K562 (cell line): ENCODE measurements around the gene DLX2. TPM values are rescaled to one million over a fixed set of nuclear protein-coding genes. Genes with fewer than 3 reads are reported as not detected.

ENCODE experiments used
- EP400 ChIP-seq: fragments of 450-650 bp; IDR thresholded peaks from 2 replicates; pipeline ENCODE4 v1.6.1; 2017; ENCODE audit warnings: antibody characterized with exemption, mild to moderate bottlenecking, moderate library complexity
- ETV6 ChIP-seq, 3 experiments: fragments of 150-350 bp in 1 of 3; sonication (generic) in 1 of 3; formaldehyde crosslinking in 1 of 3; IDR thresholded peaks; 2 replicates each; pipeline versions ENCODE4 v1.6.1 to v1.8.0; 2014 to 2022; ENCODE audit warnings: borderline replicate concordance in 2 of 3, low read depth in 2 of 3, antibody characterized with exemption in 1 of 3, low read length in 1 of 3, mild to moderate bottlenecking in 1 of 3, missing genetic modification reagents in 1 of 3
- FOXK1 ChIP-seq: sonication (generic); formaldehyde crosslinking; IDR thresholded peaks from 2 replicates; pipeline ENCODE4 v1.8.0; 2022; ENCODE audit warnings: missing genetic modification reagents, mild to moderate bottlenecking, borderline replicate concordance
- JUND ChIP-seq, 2 experiments: IDR thresholded peaks; 2 replicates in 1 of 2; 3 replicates in 1 of 2; pipeline ENCODE4 v1.6.1; 2011; ENCODE audit warnings: borderline replicate concordance in 2 of 2, low read depth in 2 of 2, low read length in 2 of 2, improper control_type of control experiment in 1 of 2, missing biosample characterization in 1 of 2, missing genetic modification characterization in 1 of 2, missing genetic modification reagents in 1 of 2
- MIER1 ChIP-seq: fragments of 450-650 bp; IDR thresholded peaks from 2 replicates; pipeline ENCODE4 v1.6.1; 2016; ENCODE audit warnings: antibody characterized with exemption, mild to moderate bottlenecking, low read depth
- NFIX ChIP-seq: fragments of 250-450 bp; sonication (Bioruptor Pico); IDR thresholded peaks from 2 replicates; pipeline ENCODE4 v1.4.0; 2020; ENCODE audit warnings: low read depth, mild to moderate bottlenecking, moderate library complexity
- POLR2A ChIP-seq: fragments of 450-650 bp; conservative IDR thresholded peaks from 2 replicates; pipeline ENCODE4 v1.6.1; 2016
- ZNF253 ChIP-seq: fragments of 250-450 bp; sonication (Bioruptor Pico); conservative IDR thresholded peaks from 2 replicates; pipeline ENCODE4 v1.6.1; 2021; ENCODE audit warnings: mild to moderate bottlenecking
- polyA plus RNA-seq, 8 experiments: library from polyadenylated mRNA; depleted of rRNA in 4 of 8; stranded (reverse) in 5 of 8; unstranded in 3 of 8; fragments of >200 nt; fragmentation: Nextera tagmentation in 2 of 8; fragmentation: Illumina TruSeq in 1 of 8; extraction: Ambion mirVana in 2 of 8; extraction: Trizol in 1 of 8; gene quantifications; 2 replicates each; pipeline versions ENCODE4 v1.2.1 to v1.2.3, GENCODE V29; 2011 to 2014; ENCODE audit warnings: inconsistent platforms in 1 of 8, missing spikeins in 1 of 8
- total RNA-seq, 7 experiments: library from RNA; depleted of rRNA in 6 of 7; stranded (reverse); fragments of >200 nt in 6 of 7; fragmentation: Illumina TruSeq in 2 of 7; extraction: Trizol in 2 of 7; gene quantifications; 2 replicates each; pipeline versions ENCODE4 v1.2.1 to v1.2.3, GENCODE V29; 2011 to 2021; ENCODE audit warnings: low replicate concordance in 1 of 7
- TF ChIP-seq, protein P1 (sequence below): IDR thresholded peaks from 2 replicates; pipeline ENCODE4 v1.6.1; 2016; ENCODE audit warnings: missing genetic modification characterization, missing compliant biosample characterization
- TF ChIP-seq, protein P2 (sequence below): IDR thresholded peaks from 3 replicates; pipeline ENCODE4 v1.6.1; 2011; ENCODE audit warnings: borderline replicate concordance, mild to moderate bottlenecking, moderate library complexity; ENCODE audit not compliant: insufficient read length; ENCODE audit errors: extremely low read depth
- TF ChIP-seq, protein P3 (sequence below): fragments of 250-450 bp; sonication (Bioruptor Pico); IDR thresholded peaks from 2 replicates; pipeline ENCODE4 v1.8.0; 2021; ENCODE audit warnings: moderate library complexity, mild to moderate bottlenecking, inconsistent platforms
- TF ChIP-seq, protein P4 (sequence below): sonication (generic); formaldehyde crosslinking; IDR thresholded peaks from 2 replicates; pipeline ENCODE4 v1.9.0; 2022; ENCODE audit warnings: mild to moderate bottlenecking, missing genetic modification reagents
- TF ChIP-seq, protein P5 (sequence below): fragments of 450-650 bp; IDR thresholded peaks from one replicate; pipeline ENCODE4 v1.6.1; 2018; ENCODE audit warnings: mild to moderate bottlenecking, moderate library complexity; ENCODE audit not compliant: partially characterized antibody

Gene DLX2
- total and polyA plus RNA-seq, 9 of the 15 experiments (the other 6 are each of a cell fraction or from before 2014, with no cell fraction given), result 0.14 to 4.3 (median 0.86) TPM

DNA sequence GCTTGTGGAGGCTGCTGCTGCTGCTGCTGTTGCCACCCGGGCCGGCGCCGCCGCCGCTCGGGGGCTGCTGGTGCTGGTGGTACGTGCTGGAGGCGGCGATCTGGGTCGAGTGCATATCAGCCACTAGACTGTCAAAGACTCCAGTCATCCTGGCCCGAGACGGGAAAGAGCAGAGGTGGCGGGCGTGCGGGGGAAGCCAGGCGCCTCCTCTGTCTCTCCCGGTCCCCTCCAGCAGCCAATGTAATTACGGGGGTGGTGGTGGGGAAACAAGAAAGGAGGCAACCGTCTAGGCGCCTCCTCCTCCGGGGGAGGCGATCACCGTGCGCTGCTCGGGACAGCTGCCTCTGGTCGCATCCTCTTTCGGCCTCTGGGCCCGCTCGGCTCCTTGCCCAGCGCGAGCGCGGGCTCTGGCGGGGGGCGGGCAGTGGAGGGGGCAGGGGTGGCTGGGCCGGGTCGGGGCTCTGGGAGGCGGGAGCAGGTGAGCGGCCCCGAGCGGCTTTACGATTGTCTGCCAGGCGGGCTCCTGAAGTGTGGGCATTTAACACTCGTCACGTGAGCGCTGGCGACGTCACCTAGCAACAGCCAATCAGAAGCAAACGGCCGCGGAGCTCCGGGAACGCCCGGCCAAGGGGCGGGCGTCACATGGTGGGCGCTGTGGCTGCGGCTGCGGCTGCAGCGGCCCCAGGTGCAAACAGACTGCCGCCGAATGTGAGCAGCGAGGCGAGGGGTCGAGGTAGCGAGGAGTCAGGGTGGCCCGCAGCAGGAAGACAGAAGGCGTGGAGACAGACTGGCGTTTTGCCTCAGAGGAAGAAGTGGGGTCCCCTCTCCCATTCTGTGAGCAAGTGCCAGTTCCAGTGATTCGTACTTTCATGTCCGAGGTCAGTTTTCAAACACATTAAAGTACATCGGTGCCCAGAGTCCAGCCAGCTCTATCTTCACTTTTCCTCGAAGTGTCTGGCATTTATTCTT lies at the start of gene DLX2 (continued):
- TF ChIP-seq, protein P1, sequence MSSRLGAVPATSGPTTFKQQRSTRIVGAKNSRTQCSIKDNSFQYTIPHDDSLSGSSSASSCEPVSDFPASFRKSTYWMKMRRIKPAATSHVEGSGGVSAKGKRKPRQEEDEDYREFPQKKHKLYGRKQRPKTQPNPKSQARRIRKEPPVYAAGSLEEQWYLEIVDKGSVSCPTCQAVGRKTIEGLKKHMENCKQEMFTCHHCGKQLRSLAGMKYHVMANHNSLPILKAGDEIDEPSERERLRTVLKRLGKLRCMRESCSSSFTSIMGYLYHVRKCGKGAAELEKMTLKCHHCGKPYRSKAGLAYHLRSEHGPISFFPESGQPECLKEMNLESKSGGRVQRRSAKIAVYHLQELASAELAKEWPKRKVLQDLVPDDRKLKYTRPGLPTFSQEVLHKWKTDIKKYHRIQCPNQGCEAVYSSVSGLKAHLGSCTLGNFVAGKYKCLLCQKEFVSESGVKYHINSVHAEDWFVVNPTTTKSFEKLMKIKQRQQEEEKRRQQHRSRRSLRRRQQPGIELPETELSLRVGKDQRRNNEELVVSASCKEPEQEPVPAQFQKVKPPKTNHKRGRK (tag), result no peak
- TF ChIP-seq FOXK1 (CRISPR knock-in tag) (no peak), NFIX (no peak), MIER1 (no peak), ZNF253 (no peak), ETV6 (IDR thresholded peaks at IDR 0.05; ENCODE audit: borderline replicate concordance in 1 of 2, low read depth in 2 of 2, low read length in 1 of 2) (no peak), ETV6 (CRISPR knock-in tag; IDR thresholded peaks at IDR 0.05; ENCODE audit: borderline replicate concordance) (0 out of 2 replicates have a peak, but pooled peaks have one; percentile 48), POLR2A (peak; percentile 66), JUND (IDR thresholded peaks at IDR 0.05; ENCODE audit: borderline replicate concordance, low read depth, low read length) (peak; percentile 61; the same call in 1 of the 2 replicates), JUND (tag; IDR thresholded peaks at IDR 0.05; ENCODE audit: borderline replicate concordance, low read depth, low read length) (no peak), EP400 (peak; percentile 35; the same call in 1 of the 2 replicates)
- TF ChIP-seq, protein P2, sequence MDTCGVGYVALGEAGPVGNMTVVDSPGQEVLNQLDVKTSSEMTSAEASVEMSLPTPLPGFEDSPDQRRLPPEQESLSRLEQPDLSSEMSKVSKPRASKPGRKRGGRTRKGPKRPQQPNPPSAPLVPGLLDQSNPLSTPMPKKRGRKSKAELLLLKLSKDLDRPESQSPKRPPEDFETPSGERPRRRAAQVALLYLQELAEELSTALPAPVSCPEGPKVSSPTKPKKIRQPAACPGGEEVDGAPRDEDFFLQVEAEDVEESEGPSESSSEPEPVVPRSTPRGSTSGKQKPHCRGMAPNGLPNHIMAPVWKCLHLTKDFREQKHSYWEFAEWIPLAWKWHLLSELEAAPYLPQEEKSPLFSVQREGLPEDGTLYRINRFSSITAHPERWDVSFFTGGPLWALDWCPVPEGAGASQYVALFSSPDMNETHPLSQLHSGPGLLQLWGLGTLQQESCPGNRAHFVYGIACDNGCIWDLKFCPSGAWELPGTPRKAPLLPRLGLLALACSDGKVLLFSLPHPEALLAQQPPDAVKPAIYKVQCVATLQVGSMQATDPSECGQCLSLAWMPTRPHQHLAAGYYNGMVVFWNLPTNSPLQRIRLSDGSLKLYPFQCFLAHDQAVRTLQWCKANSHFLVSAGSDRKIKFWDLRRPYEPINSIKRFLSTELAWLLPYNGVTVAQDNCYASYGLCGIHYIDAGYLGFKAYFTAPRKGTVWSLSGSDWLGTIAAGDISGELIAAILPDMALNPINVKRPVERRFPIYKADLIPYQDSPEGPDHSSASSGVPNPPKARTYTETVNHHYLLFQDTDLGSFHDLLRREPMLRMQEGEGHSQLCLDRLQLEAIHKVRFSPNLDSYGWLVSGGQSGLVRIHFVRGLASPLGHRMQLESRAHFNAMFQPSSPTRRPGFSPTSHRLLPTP, result no peak
- TF ChIP-seq, protein P3, sequence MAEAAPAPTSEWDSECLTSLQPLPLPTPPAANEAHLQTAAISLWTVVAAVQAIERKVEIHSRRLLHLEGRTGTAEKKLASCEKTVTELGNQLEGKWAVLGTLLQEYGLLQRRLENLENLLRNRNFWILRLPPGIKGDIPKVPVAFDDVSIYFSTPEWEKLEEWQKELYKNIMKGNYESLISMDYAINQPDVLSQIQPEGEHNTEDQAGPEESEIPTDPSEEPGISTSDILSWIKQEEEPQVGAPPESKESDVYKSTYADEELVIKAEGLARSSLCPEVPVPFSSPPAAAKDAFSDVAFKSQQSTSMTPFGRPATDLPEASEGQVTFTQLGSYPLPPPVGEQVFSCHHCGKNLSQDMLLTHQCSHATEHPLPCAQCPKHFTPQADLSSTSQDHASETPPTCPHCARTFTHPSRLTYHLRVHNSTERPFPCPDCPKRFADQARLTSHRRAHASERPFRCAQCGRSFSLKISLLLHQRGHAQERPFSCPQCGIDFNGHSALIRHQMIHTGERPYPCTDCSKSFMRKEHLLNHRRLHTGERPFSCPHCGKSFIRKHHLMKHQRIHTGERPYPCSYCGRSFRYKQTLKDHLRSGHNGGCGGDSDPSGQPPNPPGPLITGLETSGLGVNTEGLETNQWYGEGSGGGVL (CRISPR knock-in tag), result no peak
- TF ChIP-seq, protein P4, sequence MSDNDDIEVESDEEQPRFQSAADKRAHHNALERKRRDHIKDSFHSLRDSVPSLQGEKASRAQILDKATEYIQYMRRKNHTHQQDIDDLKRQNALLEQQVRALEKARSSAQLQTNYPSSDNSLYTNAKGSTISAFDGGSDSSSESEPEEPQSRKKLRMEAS (CRISPR knock-in tag), result peak; percentile 83
- TF ChIP-seq, protein P5, sequence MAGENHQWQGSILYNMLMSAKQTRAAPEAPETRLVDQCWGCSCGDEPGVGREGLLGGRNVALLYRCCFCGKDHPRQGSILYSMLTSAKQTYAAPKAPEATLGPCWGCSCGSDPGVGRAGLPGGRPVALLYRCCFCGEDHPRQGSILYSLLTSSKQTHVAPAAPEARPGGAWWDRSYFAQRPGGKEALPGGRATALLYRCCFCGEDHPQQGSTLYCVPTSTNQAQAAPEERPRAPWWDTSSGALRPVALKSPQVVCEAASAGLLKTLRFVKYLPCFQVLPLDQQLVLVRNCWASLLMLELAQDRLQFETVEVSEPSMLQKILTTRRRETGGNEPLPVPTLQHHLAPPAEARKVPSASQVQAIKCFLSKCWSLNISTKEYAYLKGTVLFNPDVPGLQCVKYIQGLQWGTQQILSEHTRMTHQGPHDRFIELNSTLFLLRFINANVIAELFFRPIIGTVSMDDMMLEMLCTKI, result no peak
